Neural cell (in vitro differentiated cells): ENCODE data around the gene AANAT. TPM values are rescaled to one million over a fixed set of nuclear protein-coding genes. Genes with fewer than 3 reads are reported as not detected.

ENCODE experiments used
- H2AFZ ChIP-seq: fragments of 200-600, 300-800 bp; sonication (generic), shearing (Covaris generic); 2 replicates; pipeline ENCODE4 v1.6.0; 2014; ENCODE audit warnings: low read depth, mild to moderate bottlenecking, antibody characterized with exemption, low read length, moderate library complexity
- H3F3A ChIP-seq: fragments of 200-600 bp; shearing (Covaris generic); 2 replicates; pipeline ENCODE4 v1.6.1; 2016; ENCODE audit warnings: mild to moderate bottlenecking, moderate library complexity, mixed read lengths, antibody characterized with exemption, low read length; ENCODE audit not compliant: insufficient read depth, poor library complexity, severe bottlenecking
- H3K27ac ChIP-seq: fragments of 200-600, 300-800 bp; sonication (generic), shearing (Covaris generic); 2 replicates; pipeline ENCODE4 v1.5.1; 2014; ENCODE audit warnings: mild to moderate bottlenecking, low read length, moderate library complexity
- H3K27me3 ChIP-seq: fragments of 300-800, 200-600 bp; sonication (generic), shearing (Covaris generic); 2 replicates; pipeline ENCODE4 v1.6.0; 2014; ENCODE audit warnings: mild to moderate bottlenecking, low read depth, low read length, moderate library complexity; ENCODE audit not compliant: insufficient read depth
- H3K36me3 ChIP-seq: fragments of 300-800, 200-600 bp; sonication (generic), shearing (Covaris generic); 2 replicates; pipeline ENCODE4 v1.5.1; 2014; ENCODE audit warnings: mild to moderate bottlenecking, antibody characterized with exemption, low read length, moderate library complexity; ENCODE audit not compliant: insufficient read depth
- H3K4me2 ChIP-seq: fragments of 300-800, 200-600 bp; sonication (generic), shearing (Covaris generic); 2 replicates; pipeline ENCODE4 v1.6.0; 2014; ENCODE audit warnings: mild to moderate bottlenecking, low read length
- H3K4me3 ChIP-seq: fragments of 300-800, 200-600 bp; sonication (generic), shearing (Covaris generic); 2 replicates; pipeline ENCODE4 v1.5.1; 2014; ENCODE audit warnings: mild to moderate bottlenecking, low read length, moderate library complexity
- H3K79me2 ChIP-seq: fragments of 200-600 bp; shearing (Covaris generic); replicated peaks from 2 replicates; pipeline ENCODE4 v1.6.0; 2014; ENCODE audit warnings: mild to moderate bottlenecking, low read length, moderate library complexity; ENCODE audit not compliant: insufficient read depth
- H3K9ac ChIP-seq: fragments of 300-800, 200-600 bp; sonication (generic), shearing (Covaris generic); 2 replicates; pipeline ENCODE4 v1.6.1; 2016; ENCODE audit warnings: mild to moderate bottlenecking, low read length, mixed read lengths
- H3K9me2 ChIP-seq: fragments of 200-600 bp; shearing (Covaris generic); 2 replicates; pipeline ENCODE4 v1.6.1; 2016; ENCODE audit warnings: mild to moderate bottlenecking, low read length, mixed read lengths; ENCODE audit not compliant: insufficient read depth
- H3K9me3 ChIP-seq: fragments of 200-600, 300-800 bp; sonication (generic), shearing (Covaris generic); 2 replicates; pipeline ENCODE4 v1.6.1; 2016; ENCODE audit warnings: mild to moderate bottlenecking, mixed run types, low read length, moderate library complexity, mixed read lengths
- H4K20me1 ChIP-seq: fragments of 200-600 bp; shearing (Covaris generic); 2 replicates; pipeline ENCODE4 v1.6.1; 2016; ENCODE audit warnings: mild to moderate bottlenecking, mixed run types; ENCODE audit not compliant: insufficient read depth
- CTCF ChIP-seq: fragments of 450-650 bp; IDR thresholded peaks from 2 replicates; pipeline ENCODE4 v1.5.1; 2014; ENCODE audit warnings: antibody characterized with exemption, mild to moderate bottlenecking, moderate library complexity; ENCODE audit not compliant: poor library complexity, severe bottlenecking
- EP300 ChIP-seq: fragments of 450-650 bp; conservative IDR thresholded peaks from 2 replicates; pipeline ENCODE4 v1.6.1; 2014; ENCODE audit warnings: antibody characterized with exemption, mild to moderate bottlenecking, moderate library complexity; ENCODE audit not compliant: poor library complexity, severe bottlenecking
- EZH2 ChIP-seq: fragments of 200-600, 300-800 bp; shearing (Covaris generic), sonication (generic); IDR thresholded peaks from 2 replicates; pipeline ENCODE4 v1.6.1; 2014; ENCODE audit warnings: antibody characterized with exemption, low read length, borderline replicate concordance, mild to moderate bottlenecking; ENCODE audit not compliant: insufficient read depth, poor library complexity, severe bottlenecking
- MXI1 ChIP-seq: fragments of 450-650 bp; conservative IDR thresholded peaks from 2 replicates; pipeline ENCODE4 v1.6.1; 2014; ENCODE audit warnings: antibody characterized with exemption, mild to moderate bottlenecking; ENCODE audit not compliant: poor library complexity, severe bottlenecking
- POLR2AphosphoS5 ChIP-seq: IDR thresholded peaks from 2 replicates; pipeline ENCODE4 v1.6.1; 2012
- RAD21 ChIP-seq: fragments of 450-650 bp; conservative IDR thresholded peaks from 2 replicates; pipeline ENCODE4 v1.6.1; 2014; ENCODE audit warnings: antibody characterized with exemption, mild to moderate bottlenecking, moderate library complexity
- REST ChIP-seq: IDR thresholded peaks from 2 replicates; pipeline ENCODE4 v1.6.1; 2012; ENCODE audit warnings: borderline replicate concordance
- SMC3 ChIP-seq: fragments of 450-650 bp; conservative IDR thresholded peaks from 2 replicates; pipeline ENCODE4 v1.6.1; 2014; ENCODE audit warnings: antibody characterized with exemption, mild to moderate bottlenecking, moderate library complexity; ENCODE audit not compliant: poor library complexity
- TAF1 ChIP-seq: IDR thresholded peaks from 2 replicates; pipeline ENCODE4 v1.6.1; 2012; ENCODE audit warnings: low read depth
- polyA plus RNA-seq: library from polyadenylated mRNA; depleted of rRNA; stranded (reverse); fragments of >200 nt; gene quantifications from 2 replicates; pipeline ENCODE4 v1.2.3, GENCODE V29; 2014

Gene AANAT
- polyA plus RNA-seq, 1 donor from 2014 or later: not detected

GRCh38 chr17:76500747-76501017, 33.3 kb downstream of the AANAT start:
- TF ChIP-seq EP300 (no peak), TAF1 (no peak), RAD21 (no peak), POLR2AphosphoS5 (no peak), EZH2 (no peak), SMC3 (no peak), REST (no peak), CTCF (no peak), MXI1 (no peak)

GRCh38 chr17:76501018-76501826, 33.8 kb downstream of the AANAT start, which contains the start of gene RHBDF2:
Gene RHBDF2 (minus strand): TSS chr17:76501423. CDS start chr17:76481524, 19,899 bp downstream.
- TF ChIP-seq EZH2 (no peak), MXI1 (no peak), SMC3 (no peak), POLR2AphosphoS5 (no peak), EP300 (no peak), RAD21 (no peak), REST (no peak), TAF1 (no peak), CTCF (no peak)
- no peaks in the 10 kb centered on the region for H3K36me3 ChIP-seq
- H3K9me2 ChIP-seq: no peaks in the 10 kb centered on the region
- H3K27me3 ChIP-seq: peaks cover 29% of the 10 kb centered on the region
- no peaks in the 10 kb centered on the region for H3F3A ChIP-seq
- peak within 1 kb of the TSS; percentile 56 for H3K4me3 ChIP-seq
- no peaks in the 10 kb centered on the region for H3K79me2 ChIP-seq
- H3K9ac ChIP-seq: no peak within 1 kb of the TSS
- no peak within 1 kb of the TSS for H3K27ac ChIP-seq
- H2AFZ ChIP-seq: no peak within 1 kb of the TSS
- H3K9me3 ChIP-seq: no peaks in the 10 kb centered on the region
- no peak within 1 kb of the TSS for H3K4me2 ChIP-seq
- no peaks in the 10 kb centered on the region for H4K20me1 ChIP-seq

More at GRCh38 chr17:76500747-76501017, 33.3 kb downstream of the AANAT start:
- Histone ChIP-seq H4K20me1 (no peaks in the 10 kb centered on the region), H3K4me3 (peak overlapping the region; percentile 56), H3K27ac (no peak overlapping the region), H3K4me2 (no peak overlapping the region), H3K79me2 (no peaks in the 10 kb centered on the region), H3F3A (no peaks in the 10 kb centered on the region), H3K9me2 (no peaks in the 10 kb centered on the region), H3K27me3 (peaks cover 29% of the 10 kb centered on the region), H3K9ac (no peak overlapping the region), H3K36me3 (no peaks in the 10 kb centered on the region), H2AFZ (no peak overlapping the region), H3K9me3 (no peaks in the 10 kb centered on the region)
